ENCODE results near the gene TMEM169.
"Not testable (repeated sequence)": the region's sequence is repeated elsewhere in the genome, so short reads cannot be mapped to it uniquely, and the experiment has no call there.

The TMEM169 gene

GRCh38 chr2:216072473-216072872, 9.2 kb upstream of the TMEM169 start:
- no peak for DNase-seq

- no peak for DNase-seq
These were observed 7.9 kb upstream of the TMEM169 start for GRCh38 chr2:216073773-216074172.

- DNase-seq = no peak
These were observed 7.3 kb upstream of the TMEM169 start for GRCh38 chr2:216074380-216074779.

GRCh38 chr2:216074794-216075193, 6.9 kb upstream of the TMEM169 start:
- DNase-seq = no peak

GRCh38 chr2:216075510-216076485, 5.9 kb upstream of the TMEM169 start:
- DNase-seq = no peak

- no peak for DNase-seq
These were observed 2.9 kb upstream of the TMEM169 start for GRCh38 chr2:216078776-216079175.

- DNase-seq = not testable (repeated sequence)
These were observed 1.7 kb upstream of the TMEM169 start for GRCh38 chr2:216080048-216080447.

- no peak for DNase-seq
These were observed 707 bp upstream of the TMEM169 start for GRCh38 chr2:216081012-216081411.

GRCh38 chr2:216082117-216082711, 495 bp downstream of the TMEM169 start:
- DNase-seq = no peak

GRCh38 chr2:216082805-216083204, 1.1 kb downstream of the TMEM169 start:
- DNase-seq = no peak

- no peak for DNase-seq
These were observed 2.0 kb downstream of the TMEM169 start for GRCh38 chr2:216083464-216084281.

- no peak for DNase-seq
These were observed 2.8 kb downstream of the TMEM169 start for GRCh38 chr2:216084547-216084946.

GRCh38 chr2:216086207-216086893, 4.6 kb downstream of the TMEM169 start:
- no peak for DNase-seq

GRCh38 chr2:216090369-216090786, 8.7 kb downstream of the TMEM169 start:
- no peak for DNase-seq

GRCh38 chr2:216092646-216093045, 10.9 kb downstream of the TMEM169 start:
- no peak for DNase-seq

GRCh38 chr2:216094701-216095100, 13.0 kb downstream of the TMEM169 start:
- no peak for DNase-seq

GRCh38 chr2:216098421-216099334, 17.0 kb downstream of the TMEM169 start:
- no peak for DNase-seq

- no peak for DNase-seq
These were observed 19.4 kb downstream of the TMEM169 start for GRCh38 chr2:216101109-216101508.

- no peak for DNase-seq
These were observed 21.5 kb downstream of the TMEM169 start for GRCh38 chr2:216103213-216103612.

- DNase-seq = no peak
These were observed 23.0 kb downstream of the TMEM169 start for GRCh38 chr2:216104691-216105090.

GRCh38 chr2:216107320-216107719, 25.6 kb downstream of the TMEM169 start:
- no peak for DNase-seq

GRCh38 chr2:216107760-216108159, 26.0 kb downstream of the TMEM169 start:
- DNase-seq = no peak
